ENCODE results near the gene FANCG. TPM values are rescaled to one million over a fixed set of nuclear protein-coding genes. Genes with fewer than 3 reads are reported as not detected.

FANCG gene
- total and polyA plus RNA-seq, 2 donors (not counting 1 experiment from before 2014, with no cell fraction given), result 26.5 to 40.1 TPM

DNA sequence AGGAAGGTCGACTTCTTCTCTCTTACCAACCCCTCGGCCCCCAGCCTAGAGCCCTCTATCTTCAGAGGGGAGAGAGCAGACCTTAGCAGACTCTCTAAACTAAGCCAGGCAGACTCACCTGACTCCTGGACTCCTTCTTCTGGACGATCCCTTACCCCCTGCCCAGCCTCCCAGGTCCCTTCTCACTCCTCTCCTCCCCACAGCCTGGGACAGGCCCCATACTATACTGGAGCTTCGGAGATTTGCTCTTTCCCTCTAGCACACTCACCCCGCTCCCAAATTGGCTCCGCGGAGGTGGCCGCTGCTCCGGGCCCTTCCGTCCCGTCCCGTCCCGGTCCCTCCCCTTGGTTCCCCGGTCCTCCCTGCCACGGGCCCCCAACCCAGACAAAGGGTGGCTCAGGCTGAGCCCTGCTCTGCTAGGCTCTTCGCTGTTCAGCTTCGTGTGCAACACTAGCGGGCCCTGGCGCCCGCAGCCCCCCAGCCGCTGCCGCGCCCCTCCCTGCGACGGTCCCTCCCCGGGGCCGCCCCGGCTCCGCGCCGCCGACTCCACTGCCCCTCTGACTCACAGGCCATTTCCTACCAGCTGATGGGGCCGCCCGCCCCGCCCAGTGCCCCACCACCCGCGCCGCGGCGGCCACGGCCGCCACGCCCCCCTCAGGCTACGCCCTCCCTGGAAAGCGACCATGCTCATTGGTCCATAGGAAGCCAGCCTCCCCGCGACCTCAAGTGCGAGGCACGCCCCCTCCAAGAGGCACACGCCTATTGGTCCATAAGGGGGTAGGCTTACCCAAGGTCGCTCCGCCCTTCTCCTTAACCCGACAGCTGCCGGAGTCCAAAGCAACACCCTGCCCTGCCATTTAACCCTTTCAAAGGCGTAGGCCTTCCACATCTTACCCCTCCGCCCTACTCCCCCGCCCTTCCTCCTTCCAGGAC, 31.5 kb upstream of the FANCG start:
- Mint-ChIP-seq H3K9me3 (ENCODE audit: insufficient read depth) (no peaks in the 10 kb centered on the region), H3K27me3 (no peaks in the 10 kb centered on the region), H3K4me1 (peaks cover 58% of the 10 kb centered on the region), H3K27ac (peak overlapping the region; percentile 93), H3K4me3 (peak overlapping the region; percentile 88)
- peak overlapping the region; percentile 81 for H2AFZ ChIP-seq (ENCODE audit: insufficient read depth, low read depth, low read length, poor library complexity, severe bottlenecking)
- intact Hi-C loops (cut with micrococcal nuclease), result loop anchor here (1.0 to 10.0 kb wide), 6 partner anchors 8 to 924 kb away; partner anchors contain the start of genes DNAI1, FAM219A, RECK and STOML2
- TF ChIP-seq CTCF (IDR thresholded peaks at IDR 0.05), result no peak
- no peak for TF ChIP-seq EZH2 (IDR thresholded peaks at IDR 0.05; ENCODE audit: borderline replicate concordance, insufficient read depth, low read depth, low read length, poor library complexity, severe bottlenecking)
- peaks cover 33 to 45% of the 10 kb centered on the region in 2 donors for H3K4me1 ChIP-seq (ENCODE audit: control insufficient read depth in 2 of 2, insufficient read depth in 2 of 2, low read length in 2 of 2)
- peaks cover 8% of the 10 kb centered on the region for H3K79me2 ChIP-seq (ENCODE audit: control insufficient read depth, insufficient read depth, low read length)
- peaks cover 0 to 7% of the 10 kb centered on the region in 2 experiments for H3K36me3 ChIP-seq (replicated peaks in 1 of 2; ENCODE audit: control extremely low read depth in 1 of 2, control insufficient read depth in 1 of 2, extremely low read depth in 1 of 2, insufficient read depth in 2 of 2, low read length in 1 of 2)
- ATAC-seq (ENCODE audit: low read depth), result peak; percentile 77
- POLR2A ChIA-PET, result interaction anchor here (0.5 to 2.1 kb wide), 6 partner anchors 8 to 493 kb away, joined by 3 to 13 read pairs (median 4); partner anchors contain the start of genes FANCG, PIGO, STOML2 and VCP
- H4K20me1 ChIP-seq (ENCODE audit: control insufficient read depth, insufficient read depth, low read length, poor library complexity, severe bottlenecking), result no peaks in the 10 kb centered on the region
- H3K27me3 ChIP-seq (replicated peaks in 1 of 4; ENCODE audit: control extremely low read depth in 1 of 4, control insufficient read depth in 3 of 4, insufficient read depth in 4 of 4, low read length in 3 of 4), result no peaks in the 10 kb centered on the region
- H3K4me3 ChIP-seq (ENCODE audit: control extremely low read depth in 1 of 5, extremely low read depth in 1 of 5, insufficient read depth in 1 of 5, low read depth in 2 of 5, low read length in 4 of 5), result peak overlapping the region; percentile 32 to 74 (median 59)
- H3K9ac ChIP-seq (ENCODE audit: low read length), result peak overlapping the region; percentile 68
- peak overlapping the region; percentile 98 for H3K4me2 ChIP-seq (replicated peaks; ENCODE audit: low read depth, low read length, poor library complexity, severe bottlenecking)
- peak overlapping the region; percentile 80 to 83 for H3K27ac ChIP-seq (ENCODE audit: low read length in 2 of 2)
- CTCF ChIA-PET, result interaction anchor here (0.6 to 3.0 kb wide), 10 partner anchors 8 to 584 kb away, joined by 3 to 18 read pairs (median 4); partner anchors contain the start of genes FANCG, PIGO and STOML2
- DNase-seq, result peak; percentile 96
- H3K9me3 ChIP-seq (ENCODE audit: control extremely low read depth in 1 of 3, control insufficient read depth in 2 of 3, insufficient read depth in 1 of 3, low read length in 2 of 3), result no peaks in the 10 kb centered on the region
- WGBS (ENCODE audit: insufficient coverage), result 2% methylated on average over 52 of the region's 57 CpGs
